ENCODE measurements around the gene C1orf105.
A peak's percentile ranks its signal among the peaks of the same experiment; 100 is the strongest.
"Not testable (repeated sequence)": the region's sequence is repeated elsewhere in the genome, so short reads cannot be mapped to it uniquely, and the experiment has no call there.

Gene C1orf105

GRCh38 chr1:172494166-172494565 is 73.7 kb downstream of the C1orf105 start:
- FAIRE-seq, result no peak

- FAIRE-seq, result not testable (repeated sequence)
Observed at GRCh38 chr1:172496127-172496526, 75.6 kb downstream of the C1orf105 start.

- FAIRE-seq, result no peak
Observed at GRCh38 chr1:172496678-172497077, 76.2 kb downstream of the C1orf105 start.

GRCh38 chr1:172497230-172497629 is 76.7 kb downstream of the C1orf105 start:
- peak; percentile 94 for FAIRE-seq

DNA sequence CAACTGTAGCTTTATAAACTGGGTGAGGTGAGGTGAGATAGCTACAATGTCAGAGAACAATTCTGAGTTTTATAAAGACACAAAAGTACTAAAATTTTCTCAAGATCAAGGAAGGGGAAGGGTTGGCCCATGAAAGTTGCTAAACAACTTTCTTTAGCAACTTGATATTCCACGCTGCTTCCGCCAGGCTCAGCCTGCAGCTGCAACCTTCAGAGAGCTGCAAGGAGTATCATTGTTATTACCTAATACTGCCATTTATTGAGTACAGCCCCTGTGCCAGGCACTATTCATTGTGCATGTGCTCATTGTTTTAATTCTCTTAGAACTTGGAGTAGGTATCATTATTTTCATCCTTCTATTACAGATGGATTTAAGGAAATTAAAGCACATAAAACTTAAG is 78.4 kb downstream of the C1orf105 start:
- FAIRE-seq, result no peak

DNA sequence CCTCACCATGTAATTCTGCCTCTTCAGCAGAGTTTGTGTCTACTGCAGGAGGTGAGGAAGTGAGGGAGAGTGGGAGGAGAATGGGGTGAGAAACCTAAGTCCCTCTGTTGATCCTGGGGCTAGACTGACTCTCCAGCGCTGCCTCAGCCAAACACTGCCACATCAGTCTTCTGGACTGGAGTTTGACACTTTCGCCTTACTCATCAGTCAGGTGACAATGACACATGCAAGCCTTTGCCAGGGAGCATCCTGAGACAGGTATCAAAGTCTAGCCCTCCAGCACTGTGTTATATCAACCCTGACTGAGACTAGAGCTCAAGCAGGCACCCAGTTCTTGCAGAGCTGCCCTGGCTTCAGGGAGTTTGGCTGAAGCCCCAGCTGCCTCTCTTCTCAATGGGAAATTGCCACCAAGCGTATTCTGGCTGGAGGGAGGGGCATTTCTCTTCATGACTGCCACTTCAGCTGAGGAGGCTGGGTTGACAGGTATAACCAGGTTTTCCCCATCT is 79.2 kb downstream of the C1orf105 start:
- no peak for FAIRE-seq

GRCh38 chr1:172500207-172500606 is 79.7 kb downstream of the C1orf105 start:
- no peak for FAIRE-seq

GRCh38 chr1:172507741-172508140 is 87.3 kb downstream of the C1orf105 start:
- no peak for FAIRE-seq

DNA sequence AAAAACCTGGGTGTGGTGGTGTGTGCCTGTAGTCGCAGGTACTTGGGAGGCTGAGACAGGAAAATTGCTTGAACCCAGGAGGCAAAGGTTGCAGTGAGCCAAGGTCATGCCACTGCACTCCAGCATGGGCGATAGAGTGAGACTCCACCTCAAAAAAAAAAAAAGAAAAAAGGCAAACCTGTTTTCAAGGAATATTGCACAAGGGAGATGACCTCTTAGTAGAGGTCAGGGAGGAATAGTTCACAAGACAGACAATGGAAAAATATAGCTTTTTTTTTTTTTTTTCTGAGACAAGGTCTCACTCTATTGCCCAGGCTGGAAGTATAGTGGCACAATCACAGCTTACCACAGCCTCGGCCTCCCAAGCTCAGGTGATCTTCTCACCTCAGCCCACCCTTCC is 90.0 kb downstream of the C1orf105 start:
- FAIRE-seq, result no peak

- peak; percentile 73 for FAIRE-seq
Observed at GRCh38 chr1:172512591-172512990, 92.1 kb downstream of the C1orf105 start.

- FAIRE-seq, result no peak
Observed at GRCh38 chr1:172513479-172513878, 93.0 kb downstream of the C1orf105 start.

DNA sequence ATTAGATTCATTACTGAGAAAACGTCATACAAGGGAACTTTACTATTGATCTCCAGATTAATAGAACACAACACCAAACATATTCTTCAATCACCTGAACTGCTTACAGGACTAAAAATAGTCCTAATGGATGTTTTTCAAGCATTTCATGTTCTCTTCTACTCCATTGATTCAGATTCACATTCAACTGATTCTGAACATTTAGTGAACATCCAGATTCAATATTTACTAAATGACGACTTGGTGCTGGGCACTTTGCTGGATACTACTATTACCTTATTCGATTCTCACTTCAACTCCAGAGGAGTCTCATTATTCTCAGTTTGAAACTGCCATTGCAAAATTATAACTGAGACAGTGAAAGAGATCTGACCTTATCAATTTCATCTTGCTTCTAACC is 93.6 kb downstream of the C1orf105 start:
- FAIRE-seq, result no peak

DNA sequence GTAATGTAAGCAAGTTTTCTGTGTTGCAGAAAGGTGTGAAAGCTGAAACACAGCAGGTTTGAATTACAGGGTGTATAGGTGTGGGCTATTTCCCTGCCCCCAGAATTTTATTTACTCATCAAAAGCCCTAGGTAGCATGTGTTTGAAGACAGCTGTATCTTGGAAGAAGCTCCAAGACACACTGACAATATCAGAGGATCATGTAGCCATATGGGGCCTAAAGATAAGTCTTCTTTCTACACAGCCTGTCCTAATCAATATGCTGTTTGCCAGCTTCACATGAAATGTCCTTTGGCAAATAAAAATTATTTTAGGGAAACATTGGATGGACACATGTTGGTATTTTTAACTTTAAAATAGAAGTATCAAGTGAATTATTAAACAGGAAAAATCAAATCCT is 95.0 kb downstream of the C1orf105 start:
- no peak for FAIRE-seq

DNA sequence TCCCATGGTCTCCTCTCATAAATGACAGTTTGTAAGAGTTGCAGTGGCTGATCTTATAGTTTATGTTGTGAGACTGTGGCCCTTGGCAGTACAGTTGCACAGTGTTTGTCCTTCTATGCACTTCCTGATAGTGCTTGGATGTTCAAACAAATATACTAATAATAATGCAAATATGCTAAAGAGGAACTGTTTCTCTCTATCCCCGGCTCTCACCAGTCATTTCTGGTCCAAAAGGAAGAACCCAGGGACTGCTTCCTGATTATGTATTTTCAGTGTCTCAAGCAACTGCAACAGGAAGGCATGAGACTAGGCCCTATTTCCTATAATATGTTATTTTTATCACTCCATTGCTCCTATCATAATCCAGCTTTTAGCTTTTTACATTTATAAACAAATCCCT is 95.4 kb downstream of the C1orf105 start:
- FAIRE-seq, result no peak

- no peak for FAIRE-seq
Observed at GRCh38 chr1:172517081-172517480, 96.6 kb downstream of the C1orf105 start.

DNA sequence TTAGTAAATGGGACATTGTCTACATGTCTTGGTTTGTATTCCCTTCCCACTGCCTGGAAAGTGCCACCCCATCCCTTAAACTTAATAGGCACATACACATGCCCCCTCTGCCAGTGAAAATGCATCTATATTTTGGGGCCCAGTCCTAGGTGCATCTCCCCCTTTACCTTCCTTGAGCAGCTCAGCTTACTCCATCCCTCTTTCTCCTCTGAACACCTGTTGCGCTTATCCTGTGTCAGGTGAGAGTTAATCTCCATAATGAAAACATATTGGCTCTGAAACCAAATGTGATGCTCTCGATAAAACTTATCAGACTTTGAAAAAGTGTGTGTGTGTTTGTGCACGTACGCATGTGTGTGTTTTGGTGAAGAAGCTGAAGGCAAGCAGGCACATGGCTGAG is 97.1 kb downstream of the C1orf105 start:
- FAIRE-seq, result no peak

Measured in TTC549 (cell line).